GM21367 (cell line): ENCODE results near the gene DIAPH2.

Experiments used
- ATAC-seq: cut with Tn5 transposase; IDR thresholded peaks from one replicate; pipeline ENCODE4 v1.9.1; 2021; ENCODE audit not compliant: unreplicated experiment

Gene DIAPH2

GRCh38 chrX:97158269-97158668 lies 473.6 kb downstream of the DIAPH2 start:
- ATAC-seq: no peak

GRCh38 chrX:97159916-97160800 lies 475.5 kb downstream of the DIAPH2 start:
- no peak for ATAC-seq

- no peak for ATAC-seq
These were observed 482.7 kb downstream of the DIAPH2 start for GRCh38 chrX:97167333-97167732.

GRCh38 chrX:97168646-97169045 lies 484.0 kb downstream of the DIAPH2 start:
- peak; percentile 82 for ATAC-seq

GRCh38 chrX:97175147-97175546 lies 490.5 kb downstream of the DIAPH2 start:
- no peak for ATAC-seq

GRCh38 chrX:97189668-97190067 lies 505.0 kb downstream of the DIAPH2 start:
- ATAC-seq: no peak

GRCh38 chrX:97199501-97199900 lies 514.9 kb downstream of the DIAPH2 start:
- no peak for ATAC-seq

GRCh38 chrX:97200454-97200853 lies 515.8 kb downstream of the DIAPH2 start:
- ATAC-seq: no peak

GRCh38 chrX:97210501-97210900 lies 525.9 kb downstream of the DIAPH2 start:
- ATAC-seq: no peak

- no peak for ATAC-seq
These were observed 526.4 kb downstream of the DIAPH2 start for GRCh38 chrX:97211070-97211469.

- ATAC-seq: no peak
These were observed 530.5 kb downstream of the DIAPH2 start for GRCh38 chrX:97215186-97215585.

GRCh38 chrX:97224148-97224547 lies 539.5 kb downstream of the DIAPH2 start:
- ATAC-seq: no peak

- ATAC-seq: no peak
These were observed 544.7 kb downstream of the DIAPH2 start for GRCh38 chrX:97229318-97229717.

- ATAC-seq: no peak
These were observed 546.3 kb downstream of the DIAPH2 start for GRCh38 chrX:97230948-97231347.

GRCh38 chrX:97234471-97235081 lies 549.9 kb downstream of the DIAPH2 start:
- peak; percentile 100 for ATAC-seq

- no peak for ATAC-seq
These were observed 554.0 kb downstream of the DIAPH2 start for GRCh38 chrX:97238632-97239031.

- no peak for ATAC-seq
These were observed 567.5 kb downstream of the DIAPH2 start for GRCh38 chrX:97252111-97252510.

GRCh38 chrX:97260679-97261078 lies 576.0 kb downstream of the DIAPH2 start:
- ATAC-seq: no peak

GRCh38 chrX:97266406-97267121 lies 581.9 kb downstream of the DIAPH2 start:
- no peak for ATAC-seq

GRCh38 chrX:97267396-97268181 lies 582.9 kb downstream of the DIAPH2 start:
- no peak for ATAC-seq

- ATAC-seq: no peak
These were observed 583.6 kb downstream of the DIAPH2 start for GRCh38 chrX:97268182-97268680.
